HUES6 (cell line): Measurements from ENCODE around the gene ABHD8.
A peak's percentile ranks its signal among the peaks of the same experiment; 100 is the strongest.

Experiments
- H3K27ac ChIP-seq: 2 replicates; pipeline ENCODE4 v1.7.0; 2013; ENCODE audit warnings: low read depth, mild to moderate bottlenecking, low read length, inconsistent platforms
- H3K27me3 ChIP-seq: 2 replicates; pipeline ENCODE4 v1.6.1; 2013; ENCODE audit warnings: low read length; ENCODE audit not compliant: control insufficient read depth, insufficient read depth
- H3K36me3 ChIP-seq: 2 replicates; pipeline ENCODE4 v1.6.1; 2013; ENCODE audit warnings: low read length; ENCODE audit not compliant: control insufficient read depth, insufficient read depth
- H3K4me1 ChIP-seq: 2 replicates; pipeline ENCODE4 v1.6.1; 2013; ENCODE audit warnings: low read length; ENCODE audit not compliant: control insufficient read depth, insufficient read depth
- H3K4me3 ChIP-seq: 2 replicates; pipeline ENCODE4 v1.5.1; 2013; ENCODE audit warnings: low read depth, low read length
- H3K9ac ChIP-seq: one replicate; pipeline ENCODE4 v1.6.1; 2013; ENCODE audit warnings: mild to moderate bottlenecking, low read length
- H3K9me3 ChIP-seq: 2 replicates; pipeline ENCODE4 v1.6.1; 2013; ENCODE audit warnings: low read depth, low read length; ENCODE audit not compliant: control insufficient read depth, insufficient read depth

ABHD8 gene

GRCh38 chr19:17332677-17333581, 29.7 kb upstream of the ABHD8 start:
- Histone ChIP-seq H3K36me3 (no peaks in the 10 kb centered on the region), H3K9me3 (no peaks in the 10 kb centered on the region), H3K27me3 (peaks cover 16% of the 10 kb centered on the region), H3K4me3 (peak overlapping the region; percentile 23), H3K9ac (no peak overlapping the region), H3K27ac (no peak overlapping the region), H3K4me1 (peaks cover 8% of the 10 kb centered on the region; the same call in 1 of the 2 replicates)

- H3K36me3 ChIP-seq = no peaks in the 10 kb centered on the region
- H3K9me3 ChIP-seq = no peaks in the 10 kb centered on the region
- H3K27ac ChIP-seq = no peak overlapping the region
- peaks cover 11% of the 10 kb centered on the region; the same call in 1 of the 2 replicates for H3K4me1 ChIP-seq
- H3K4me3 ChIP-seq = no peak overlapping the region
- no peak overlapping the region for H3K9ac ChIP-seq
- peaks cover 16% of the 10 kb centered on the region for H3K27me3 ChIP-seq
These were observed 29.1 kb upstream of the ABHD8 start for GRCh38 chr19:17332360-17332676.

GRCh38 chr19:17331045-17331558, 27.9 kb upstream of the ABHD8 start:
- Histone ChIP-seq H3K27me3 (peaks cover 16% of the 10 kb centered on the region), H3K4me1 (peaks cover 21% of the 10 kb centered on the region), H3K9ac (no peak overlapping the region), H3K36me3 (no peaks in the 10 kb centered on the region), H3K9me3 (no peaks in the 10 kb centered on the region), H3K27ac (no peak overlapping the region), H3K4me3 (no peak overlapping the region)

GRCh38 chr19:17330262-17331044, 27.2 kb upstream of the ABHD8 start:
- no peak overlapping the region for H3K4me3 ChIP-seq
- H3K9ac ChIP-seq = no peak overlapping the region
- H3K27me3 ChIP-seq = peaks cover 16% of the 10 kb centered on the region
- H3K9me3 ChIP-seq = no peaks in the 10 kb centered on the region
- H3K4me1 ChIP-seq = peaks cover 21% of the 10 kb centered on the region
- no peak overlapping the region for H3K27ac ChIP-seq
- H3K36me3 ChIP-seq = peaks cover under 1% of the 10 kb centered on the region; the same call in 1 of the 2 replicates

GRCh38 chr19:17329366-17330261, 26.4 kb upstream of the ABHD8 start:
- H3K4me3 ChIP-seq = peak overlapping the region; percentile 54; the same call in 1 of the 2 replicates
- H3K36me3 ChIP-seq = peaks cover 9% of the 10 kb centered on the region

GRCh38 chr19:17328517-17329365, 25.5 kb upstream of the ABHD8 start:
- Histone ChIP-seq H3K27me3 (peaks cover 16% of the 10 kb centered on the region), H3K4me3 (peak overlapping the region; percentile 59), H3K27ac (peak overlapping the region; percentile 80; the same call in 1 of the 2 replicates), H3K36me3 (peaks cover 10% of the 10 kb centered on the region), H3K9me3 (no peaks in the 10 kb centered on the region), H3K4me1 (peaks cover 17% of the 10 kb centered on the region), H3K9ac (peak overlapping the region; percentile 77)

More at GRCh38 chr19:17329366-17330261, 26.4 kb upstream of the ABHD8 start:
- peaks cover 21% of the 10 kb centered on the region for H3K4me1 ChIP-seq
- no peaks in the 10 kb centered on the region for H3K9me3 ChIP-seq
- no peak overlapping the region for H3K27ac ChIP-seq
- no peak overlapping the region for H3K9ac ChIP-seq
- peaks cover 16% of the 10 kb centered on the region for H3K27me3 ChIP-seq

- peak overlapping the region; percentile 77 for H3K9ac ChIP-seq
- no peaks in the 10 kb centered on the region for H3K9me3 ChIP-seq
- peaks cover 10% of the 10 kb centered on the region for H3K36me3 ChIP-seq
- H3K27ac ChIP-seq = peak overlapping the region; percentile 80
- H3K4me3 ChIP-seq = peak overlapping the region; percentile 59
- peaks cover 16% of the 10 kb centered on the region for H3K27me3 ChIP-seq
- peaks cover 13% of the 10 kb centered on the region for H3K4me1 ChIP-seq
These were observed 24.7 kb upstream of the ABHD8 start for GRCh38 chr19:17327654-17328516.

- no peaks in the 10 kb centered on the region for H3K9me3 ChIP-seq
- peak overlapping the region; percentile 55 for H3K9ac ChIP-seq
- peaks cover 16% of the 10 kb centered on the region for H3K27me3 ChIP-seq
- peaks cover 17% of the 10 kb centered on the region for H3K36me3 ChIP-seq
- H3K27ac ChIP-seq = peak overlapping the region; percentile 37
- peaks cover 13% of the 10 kb centered on the region for H3K4me1 ChIP-seq
- peak overlapping the region; percentile 59 for H3K4me3 ChIP-seq
These were observed 23.9 kb upstream of the ABHD8 start for GRCh38 chr19:17327068-17327653.

GRCh38 chr19:17326595-17326966, 23.4 kb upstream of the ABHD8 start:
- H3K9me3 ChIP-seq = no peaks in the 10 kb centered on the region
- peaks cover 13% of the 10 kb centered on the region for H3K4me1 ChIP-seq
- peaks cover 23% of the 10 kb centered on the region for H3K36me3 ChIP-seq
- H3K4me3 ChIP-seq = peak overlapping the region; percentile 59
- peak overlapping the region; percentile 37; the same call in 1 of the 2 replicates for H3K27ac ChIP-seq
- peaks cover 16% of the 10 kb centered on the region for H3K27me3 ChIP-seq
- H3K9ac ChIP-seq = peak overlapping the region; percentile 55
